ENCODE results near the gene DPP6.

Gene DPP6

GRCh38 chr7:154253810-154254209 is 201.6 kb downstream of the DPP6 start:
- no peak for DNase-seq

- peak; percentile 35 for DNase-seq
Measured at GRCh38 chr7:154255324-154255723, 203.1 kb downstream of the DPP6 start.

GRCh38 chr7:154256150-154256549 is 204.0 kb downstream of the DPP6 start:
- DNase-seq: no peak

GRCh38 chr7:154259396-154259795 is 207.2 kb downstream of the DPP6 start:
- DNase-seq: no peak

GRCh38 chr7:154287356-154287755 is 235.2 kb downstream of the DPP6 start:
- no peak for DNase-seq

GRCh38 chr7:154289119-154289518 is 236.9 kb downstream of the DPP6 start:
- no peak for DNase-seq

- no peak for DNase-seq
Measured at GRCh38 chr7:154296443-154296842, 244.2 kb downstream of the DPP6 start.

- DNase-seq: no peak
Measured at GRCh38 chr7:154299736-154300135, 247.5 kb downstream of the DPP6 start.

- no peak for DNase-seq
Measured at GRCh38 chr7:154302380-154302779, 250.2 kb downstream of the DPP6 start.

- no peak for DNase-seq
Measured at GRCh38 chr7:154304231-154304630, 252.0 kb downstream of the DPP6 start.

- DNase-seq: peak; percentile 75
Measured at GRCh38 chr7:154304740-154305700, 252.8 kb downstream of the DPP6 start.

- no peak for DNase-seq
Measured at GRCh38 chr7:154306036-154306435, 253.8 kb downstream of the DPP6 start.

- no peak for DNase-seq
Measured at GRCh38 chr7:154308928-154309327, 256.7 kb downstream of the DPP6 start.

- DNase-seq: no peak
Measured at GRCh38 chr7:154310114-154310513, 257.9 kb downstream of the DPP6 start.

GRCh38 chr7:154324196-154324595 is 272.0 kb downstream of the DPP6 start:
- DNase-seq: no peak

GRCh38 chr7:154326421-154326820 is 274.2 kb downstream of the DPP6 start:
- DNase-seq: no peak

GRCh38 chr7:154330318-154330717 is 278.1 kb downstream of the DPP6 start:
- no peak for DNase-seq

- no peak for DNase-seq
Measured at GRCh38 chr7:154332811-154333580, 280.8 kb downstream of the DPP6 start.

GRCh38 chr7:154336295-154336694 is 284.1 kb downstream of the DPP6 start:
- no peak for DNase-seq

GRCh38 chr7:154338701-154339506 is 286.7 kb downstream of the DPP6 start:
- no peak for DNase-seq

GRCh38 chr7:154342971-154343633 is 290.9 kb downstream of the DPP6 start:
- no peak for DNase-seq

GRCh38 chr7:154343778-154344412 is 291.7 kb downstream of the DPP6 start:
- DNase-seq: no peak
